Neural cell (in vitro differentiated cells): ENCODE data around the gene FRMD1. TPM values are rescaled to one million over a fixed set of nuclear protein-coding genes. Genes with fewer than 3 reads are reported as not detected.

Source experiments
- H2AFZ ChIP-seq: fragments of 200-600, 300-800 bp; sonication (generic), shearing (Covaris generic); 2 replicates; pipeline ENCODE4 v1.6.0; 2014; ENCODE audit warnings: low read depth, mild to moderate bottlenecking, antibody characterized with exemption, low read length, moderate library complexity
- H3F3A ChIP-seq: fragments of 200-600 bp; shearing (Covaris generic); 2 replicates; pipeline ENCODE4 v1.6.1; 2016; ENCODE audit warnings: mild to moderate bottlenecking, moderate library complexity, mixed read lengths, antibody characterized with exemption, low read length; ENCODE audit not compliant: insufficient read depth, poor library complexity, severe bottlenecking
- H3K27ac ChIP-seq: fragments of 200-600, 300-800 bp; sonication (generic), shearing (Covaris generic); 2 replicates; pipeline ENCODE4 v1.5.1; 2014; ENCODE audit warnings: mild to moderate bottlenecking, low read length, moderate library complexity
- H3K27me3 ChIP-seq: fragments of 300-800, 200-600 bp; sonication (generic), shearing (Covaris generic); 2 replicates; pipeline ENCODE4 v1.6.0; 2014; ENCODE audit warnings: mild to moderate bottlenecking, low read depth, low read length, moderate library complexity; ENCODE audit not compliant: insufficient read depth
- H3K36me3 ChIP-seq: fragments of 300-800, 200-600 bp; sonication (generic), shearing (Covaris generic); 2 replicates; pipeline ENCODE4 v1.5.1; 2014; ENCODE audit warnings: mild to moderate bottlenecking, antibody characterized with exemption, low read length, moderate library complexity; ENCODE audit not compliant: insufficient read depth
- H3K4me2 ChIP-seq: fragments of 300-800, 200-600 bp; sonication (generic), shearing (Covaris generic); 2 replicates; pipeline ENCODE4 v1.6.0; 2014; ENCODE audit warnings: mild to moderate bottlenecking, low read length
- H3K4me3 ChIP-seq: fragments of 300-800, 200-600 bp; sonication (generic), shearing (Covaris generic); 2 replicates; pipeline ENCODE4 v1.5.1; 2014; ENCODE audit warnings: mild to moderate bottlenecking, low read length, moderate library complexity
- H3K79me2 ChIP-seq: fragments of 200-600 bp; shearing (Covaris generic); replicated peaks from 2 replicates; pipeline ENCODE4 v1.6.0; 2014; ENCODE audit warnings: mild to moderate bottlenecking, low read length, moderate library complexity; ENCODE audit not compliant: insufficient read depth
- H3K9ac ChIP-seq: fragments of 300-800, 200-600 bp; sonication (generic), shearing (Covaris generic); 2 replicates; pipeline ENCODE4 v1.6.1; 2016; ENCODE audit warnings: mild to moderate bottlenecking, low read length, mixed read lengths
- H3K9me2 ChIP-seq: fragments of 200-600 bp; shearing (Covaris generic); 2 replicates; pipeline ENCODE4 v1.6.1; 2016; ENCODE audit warnings: mild to moderate bottlenecking, low read length, mixed read lengths; ENCODE audit not compliant: insufficient read depth
- H3K9me3 ChIP-seq: fragments of 200-600, 300-800 bp; sonication (generic), shearing (Covaris generic); 2 replicates; pipeline ENCODE4 v1.6.1; 2016; ENCODE audit warnings: mild to moderate bottlenecking, mixed run types, low read length, moderate library complexity, mixed read lengths
- H4K20me1 ChIP-seq: fragments of 200-600 bp; shearing (Covaris generic); 2 replicates; pipeline ENCODE4 v1.6.1; 2016; ENCODE audit warnings: mild to moderate bottlenecking, mixed run types; ENCODE audit not compliant: insufficient read depth
- CTCF ChIP-seq: fragments of 450-650 bp; IDR thresholded peaks from 2 replicates; pipeline ENCODE4 v1.5.1; 2014; ENCODE audit warnings: antibody characterized with exemption, mild to moderate bottlenecking, moderate library complexity; ENCODE audit not compliant: poor library complexity, severe bottlenecking
- EP300 ChIP-seq: fragments of 450-650 bp; conservative IDR thresholded peaks from 2 replicates; pipeline ENCODE4 v1.6.1; 2014; ENCODE audit warnings: antibody characterized with exemption, mild to moderate bottlenecking, moderate library complexity; ENCODE audit not compliant: poor library complexity, severe bottlenecking
- EZH2 ChIP-seq: fragments of 200-600, 300-800 bp; shearing (Covaris generic), sonication (generic); IDR thresholded peaks from 2 replicates; pipeline ENCODE4 v1.6.1; 2014; ENCODE audit warnings: antibody characterized with exemption, low read length, borderline replicate concordance, mild to moderate bottlenecking; ENCODE audit not compliant: insufficient read depth, poor library complexity, severe bottlenecking
- MXI1 ChIP-seq: fragments of 450-650 bp; conservative IDR thresholded peaks from 2 replicates; pipeline ENCODE4 v1.6.1; 2014; ENCODE audit warnings: antibody characterized with exemption, mild to moderate bottlenecking; ENCODE audit not compliant: poor library complexity, severe bottlenecking
- POLR2AphosphoS5 ChIP-seq: IDR thresholded peaks from 2 replicates; pipeline ENCODE4 v1.6.1; 2012
- RAD21 ChIP-seq: fragments of 450-650 bp; conservative IDR thresholded peaks from 2 replicates; pipeline ENCODE4 v1.6.1; 2014; ENCODE audit warnings: antibody characterized with exemption, mild to moderate bottlenecking, moderate library complexity
- REST ChIP-seq: IDR thresholded peaks from 2 replicates; pipeline ENCODE4 v1.6.1; 2012; ENCODE audit warnings: borderline replicate concordance
- SMC3 ChIP-seq: fragments of 450-650 bp; conservative IDR thresholded peaks from 2 replicates; pipeline ENCODE4 v1.6.1; 2014; ENCODE audit warnings: antibody characterized with exemption, mild to moderate bottlenecking, moderate library complexity; ENCODE audit not compliant: poor library complexity
- TAF1 ChIP-seq: IDR thresholded peaks from 2 replicates; pipeline ENCODE4 v1.6.1; 2012; ENCODE audit warnings: low read depth
- polyA plus RNA-seq: library from polyadenylated mRNA; depleted of rRNA; stranded (reverse); fragments of >200 nt; gene quantifications from 2 replicates; pipeline ENCODE4 v1.2.3, GENCODE V29; 2014

FRMD1 gene
- polyA plus RNA-seq, 1 donor from 2014 or later, result not detected

GRCh38 chr6:168007592-168008338 lies 71.2 kb downstream of the FRMD1 start:
- H2AFZ ChIP-seq, result no peak overlapping the region
- H3K27me3 ChIP-seq, result no peaks in the 10 kb centered on the region
- no peaks in the 10 kb centered on the region for H3K9me2 ChIP-seq
- peaks cover 12% of the 10 kb centered on the region for H3K9me3 ChIP-seq
- H3K4me2 ChIP-seq, result no peak overlapping the region
- H3K9ac ChIP-seq, result no peak overlapping the region
- no peak for TF ChIP-seq POLR2AphosphoS5
- TF ChIP-seq CTCF, result no peak
- no peak for TF ChIP-seq EP300
- TF ChIP-seq TAF1, result no peak
- no peak for TF ChIP-seq REST
- TF ChIP-seq MXI1, result no peak
- TF ChIP-seq EZH2, result no peak
- TF ChIP-seq RAD21, result no peak
- TF ChIP-seq SMC3, result no peak
- H3K79me2 ChIP-seq, result no peaks in the 10 kb centered on the region
- no peaks in the 10 kb centered on the region for H3K36me3 ChIP-seq
- H3K27ac ChIP-seq, result no peak overlapping the region
- H3K4me3 ChIP-seq, result no peak overlapping the region
- H4K20me1 ChIP-seq, result no peaks in the 10 kb centered on the region
- H3F3A ChIP-seq, result no peaks in the 10 kb centered on the region

GRCh38 chr6:168005796-168006195 lies 73.2 kb downstream of the FRMD1 start:
- H2AFZ ChIP-seq, result no peak overlapping the region
- H3K4me3 ChIP-seq, result no peak overlapping the region
- H4K20me1 ChIP-seq, result no peaks in the 10 kb centered on the region
- TF ChIP-seq EP300 (no peak), POLR2AphosphoS5 (no peak), SMC3 (no peak), CTCF (no peak), EZH2 (no peak), REST (no peak), RAD21 (no peak), MXI1 (no peak), TAF1 (no peak)
- H3K27ac ChIP-seq, result no peak overlapping the region
- H3K4me2 ChIP-seq, result no peak overlapping the region
- no peaks in the 10 kb centered on the region for H3F3A ChIP-seq
- no peaks in the 10 kb centered on the region for H3K79me2 ChIP-seq
- no peak overlapping the region for H3K9ac ChIP-seq
- H3K9me3 ChIP-seq, result no peaks in the 10 kb centered on the region
- H3K27me3 ChIP-seq, result no peaks in the 10 kb centered on the region
- no peaks in the 10 kb centered on the region for H3K9me2 ChIP-seq
- H3K36me3 ChIP-seq, result no peaks in the 10 kb centered on the region
